ENCODE results near the gene HPN.

The HPN gene

GRCh38 chr19:35065574-35065973, 24.1 kb downstream of the HPN start:
- no peak for FAIRE-seq

GRCh38 chr19:35066121-35066520, 24.6 kb downstream of the HPN start:
- FAIRE-seq, result no peak

- FAIRE-seq, result no peak
Measured at GRCh38 chr19:35066691-35067563, 25.4 kb downstream of the HPN start.

- no peak for FAIRE-seq
Measured at GRCh38 chr19:35068941-35069634, 27.6 kb downstream of the HPN start.

GRCh38 chr19:35069696-35070095, 28.2 kb downstream of the HPN start:
- no peak for FAIRE-seq

- no peak for FAIRE-seq
Measured at GRCh38 chr19:35070471-35070870, 28.9 kb downstream of the HPN start.

- no peak for FAIRE-seq
Measured at GRCh38 chr19:35073516-35073915, 32.0 kb downstream of the HPN start.

- FAIRE-seq, result no peak
Measured at GRCh38 chr19:35073941-35074340, 32.4 kb downstream of the HPN start.

- FAIRE-seq, result no peak
Measured at GRCh38 chr19:35074426-35075201, 33.1 kb downstream of the HPN start.

- no peak for FAIRE-seq
Measured at GRCh38 chr19:35075202-35076025, 33.9 kb downstream of the HPN start.

- no peak for FAIRE-seq
Measured at GRCh38 chr19:35076026-35076370, 34.5 kb downstream of the HPN start.

- FAIRE-seq, result no peak
Measured at GRCh38 chr19:35076657-35077056, 35.1 kb downstream of the HPN start.

GRCh38 chr19:35077411-35078223, 36.1 kb downstream of the HPN start:
- no peak for FAIRE-seq

GRCh38 chr19:35079826-35080225, 38.3 kb downstream of the HPN start:
- FAIRE-seq, result no peak

- FAIRE-seq, result no peak
Measured at GRCh38 chr19:35080613-35081170, 39.2 kb downstream of the HPN start.

- no peak for FAIRE-seq
Measured at GRCh38 chr19:35081201-35081600, 39.7 kb downstream of the HPN start.

- FAIRE-seq, result no peak
Measured at GRCh38 chr19:35083691-35084508, 42.4 kb downstream of the HPN start.

- FAIRE-seq, result no peak
Measured at GRCh38 chr19:35084509-35084762, 42.9 kb downstream of the HPN start.

- FAIRE-seq, result no peak
Measured at GRCh38 chr19:35085947-35086346, 44.4 kb downstream of the HPN start.

GRCh38 chr19:35086455-35086854, 44.9 kb downstream of the HPN start:
- no peak for FAIRE-seq

- FAIRE-seq, result no peak
Measured at GRCh38 chr19:35087393-35087792, 45.9 kb downstream of the HPN start.
